Dendritic cell treated with granulocyte-macrophage colony-stimulating factor and Interleukin-4, amounts not matched to agents 40 ng/mL and 50 ng/mL, for 4 days (primary cell): ENCODE results near the gene TTC7B.
A peak's percentile ranks its signal among the peaks of the same experiment; 100 is the strongest.

Experiments
- H3K27ac Mint-ChIP-seq: one replicate; pipeline ENCODE4 v1.8.0; 2022; ENCODE audit warnings: mild to moderate bottlenecking, mixed read lengths
- H3K27me3 Mint-ChIP-seq: one replicate; pipeline ENCODE4 v1.8.0; 2022; ENCODE audit warnings: mild to moderate bottlenecking, mixed read lengths
- H3K36me3 Mint-ChIP-seq: one replicate; pipeline ENCODE4 v1.8.0; 2022; ENCODE audit warnings: low read depth, mixed read lengths
- H3K4me1 Mint-ChIP-seq: one replicate; pipeline ENCODE4 v1.8.0; 2022; ENCODE audit warnings: low read depth, mixed read lengths
- H3K4me3 Mint-ChIP-seq: one replicate; pipeline ENCODE4 v1.8.0; 2022; ENCODE audit warnings: mild to moderate bottlenecking, moderate library complexity, mixed read lengths
- H3K9me3 Mint-ChIP-seq: one replicate; pipeline ENCODE4 v1.8.0; 2022; ENCODE audit warnings: mixed read lengths
- intact Hi-C: fragments of 100-400 bp; cut with micrococcal nuclease; formaldehyde crosslinking; loops from one replicate; pipeline ENCODE4 v1.15.0; 2022

Gene TTC7B

GRCh38 chr14:90600619-90601018 is 215.6 kb downstream of the TTC7B start:
- Mint-ChIP-seq H3K27me3 (peaks cover 5% of the 10 kb centered on the region), H3K27ac (no peak overlapping the region), H3K4me3 (no peak overlapping the region), H3K36me3 (no peaks in the 10 kb centered on the region), H3K9me3 (no peaks in the 10 kb centered on the region), H3K4me1 (peaks cover 35% of the 10 kb centered on the region)
- intact Hi-C loops: no loop called here

GRCh38 chr14:90599748-90600507 is 216.3 kb downstream of the TTC7B start:
- Mint-ChIP-seq H3K27me3 (peaks cover 5% of the 10 kb centered on the region), H3K36me3 (no peaks in the 10 kb centered on the region), H3K27ac (peak overlapping the region; percentile 30), H3K4me3 (peak overlapping the region; percentile 27), H3K9me3 (no peaks in the 10 kb centered on the region), H3K4me1 (peaks cover 29% of the 10 kb centered on the region)
- intact Hi-C loops: no loop called here

- Mint-ChIP-seq H3K36me3 (no peaks in the 10 kb centered on the region), H3K9me3 (no peaks in the 10 kb centered on the region), H3K4me1 (peaks cover 29% of the 10 kb centered on the region), H3K27ac (peak overlapping the region; percentile 30), H3K4me3 (no peak overlapping the region), H3K27me3 (peaks cover 5% of the 10 kb centered on the region)
- intact Hi-C loops: no loop called here
Observed at GRCh38 chr14:90599339-90599738, 216.9 kb downstream of the TTC7B start.

GRCh38 chr14:90597961-90598360 is 218.3 kb downstream of the TTC7B start:
- Mint-ChIP-seq H3K9me3 (no peaks in the 10 kb centered on the region), H3K4me3 (no peak overlapping the region), H3K36me3 (peaks cover 5% of the 10 kb centered on the region), H3K27ac (no peak overlapping the region), H3K4me1 (peaks cover 26% of the 10 kb centered on the region), H3K27me3 (peaks cover 5% of the 10 kb centered on the region)
- intact Hi-C loops: no loop called here

- no peak overlapping the region for H3K27ac Mint-ChIP-seq
- H3K4me3 Mint-ChIP-seq: no peak overlapping the region
- H3K36me3 Mint-ChIP-seq: peaks cover 6% of the 10 kb centered on the region
- H3K9me3 Mint-ChIP-seq: no peaks in the 10 kb centered on the region
- H3K27me3 Mint-ChIP-seq: peaks cover 5% of the 10 kb centered on the region
- intact Hi-C loops: no loop called here
- peaks cover 22% of the 10 kb centered on the region for H3K4me1 Mint-ChIP-seq
Observed at GRCh38 chr14:90596733-90597132, 219.5 kb downstream of the TTC7B start.

- H3K36me3 Mint-ChIP-seq: peaks cover 6% of the 10 kb centered on the region
- H3K9me3 Mint-ChIP-seq: no peaks in the 10 kb centered on the region
- H3K4me3 Mint-ChIP-seq: no peak overlapping the region
- no peak overlapping the region for H3K27ac Mint-ChIP-seq
- intact Hi-C loops: no loop called here
- no peaks in the 10 kb centered on the region for H3K27me3 Mint-ChIP-seq
- no peaks in the 10 kb centered on the region for H3K4me1 Mint-ChIP-seq
Observed at GRCh38 chr14:90593254-90594040, 222.8 kb downstream of the TTC7B start.

GRCh38 chr14:90592655-90593054 is 223.6 kb downstream of the TTC7B start:
- no peak overlapping the region for H3K4me3 Mint-ChIP-seq
- no peak overlapping the region for H3K27ac Mint-ChIP-seq
- H3K9me3 Mint-ChIP-seq: no peaks in the 10 kb centered on the region
- H3K36me3 Mint-ChIP-seq: peaks cover 6% of the 10 kb centered on the region
- H3K4me1 Mint-ChIP-seq: no peaks in the 10 kb centered on the region
- H3K27me3 Mint-ChIP-seq: no peaks in the 10 kb centered on the region
- intact Hi-C loops: no loop called here

GRCh38 chr14:90587918-90588317 is 228.3 kb downstream of the TTC7B start:
- Mint-ChIP-seq H3K4me3 (no peak overlapping the region), H3K36me3 (peaks cover 14% of the 10 kb centered on the region), H3K27me3 (peaks cover 1% of the 10 kb centered on the region), H3K4me1 (no peaks in the 10 kb centered on the region), H3K9me3 (no peaks in the 10 kb centered on the region), H3K27ac (no peak overlapping the region)
- intact Hi-C loops: no loop called here

- intact Hi-C loops: no loop called here
- Mint-ChIP-seq H3K4me1 (no peaks in the 10 kb centered on the region), H3K36me3 (peaks cover 14% of the 10 kb centered on the region)
Observed at GRCh38 chr14:90587252-90587910, 228.8 kb downstream of the TTC7B start.

GRCh38 chr14:90585106-90585505 is 231.1 kb downstream of the TTC7B start:
- no peak overlapping the region for H3K27ac Mint-ChIP-seq
- peaks cover 1% of the 10 kb centered on the region for H3K27me3 Mint-ChIP-seq
- H3K36me3 Mint-ChIP-seq: peaks cover 14% of the 10 kb centered on the region
- intact Hi-C loops: no loop called here
- no peaks in the 10 kb centered on the region for H3K4me1 Mint-ChIP-seq
- H3K4me3 Mint-ChIP-seq: no peak overlapping the region
- H3K9me3 Mint-ChIP-seq: no peaks in the 10 kb centered on the region

More at GRCh38 chr14:90587252-90587910, 228.8 kb downstream of the TTC7B start:
- H3K9me3 Mint-ChIP-seq: no peaks in the 10 kb centered on the region
- peaks cover 1% of the 10 kb centered on the region for H3K27me3 Mint-ChIP-seq
- no peak overlapping the region for H3K4me3 Mint-ChIP-seq
- H3K27ac Mint-ChIP-seq: no peak overlapping the region

- intact Hi-C loops: no loop called here
- H3K36me3 Mint-ChIP-seq: peaks cover 24% of the 10 kb centered on the region
Observed at GRCh38 chr14:90583916-90584605, 232.2 kb downstream of the TTC7B start.

GRCh38 chr14:90583427-90583826 is 232.8 kb downstream of the TTC7B start:
- Mint-ChIP-seq H3K4me1 (no peaks in the 10 kb centered on the region), H3K9me3 (no peaks in the 10 kb centered on the region), H3K27me3 (peaks cover 1% of the 10 kb centered on the region), H3K4me3 (no peak overlapping the region), H3K27ac (no peak overlapping the region), H3K36me3 (peaks cover 28% of the 10 kb centered on the region)
- intact Hi-C loops: no loop called here

More at GRCh38 chr14:90583916-90584605, 232.2 kb downstream of the TTC7B start:
- H3K27ac Mint-ChIP-seq: no peak overlapping the region
- no peak overlapping the region for H3K4me3 Mint-ChIP-seq
- peaks cover 1% of the 10 kb centered on the region for H3K27me3 Mint-ChIP-seq
- no peaks in the 10 kb centered on the region for H3K9me3 Mint-ChIP-seq
- H3K4me1 Mint-ChIP-seq: no peaks in the 10 kb centered on the region

GRCh38 chr14:90582166-90582565 is 234.1 kb downstream of the TTC7B start:
- no peaks in the 10 kb centered on the region for H3K9me3 Mint-ChIP-seq
- peaks cover 1% of the 10 kb centered on the region for H3K27me3 Mint-ChIP-seq
- peaks cover 38% of the 10 kb centered on the region for H3K36me3 Mint-ChIP-seq
- H3K27ac Mint-ChIP-seq: no peak overlapping the region
- no peak overlapping the region for H3K4me3 Mint-ChIP-seq
- intact Hi-C loops: no loop called here
- no peaks in the 10 kb centered on the region for H3K4me1 Mint-ChIP-seq
